ENCODE data around the gene TMEM116. TPM values are rescaled to one million over a fixed set of nuclear protein-coding genes. Genes with fewer than 3 reads are reported as not detected.
"Not testable (repeated sequence)": the region's sequence is repeated elsewhere in the genome, so short reads cannot be mapped to it uniquely, and the experiment has no call there.

Gene TMEM116
- total and polyA plus RNA-seq, 10 of the 15 experiments (the other 5 are each of a cell fraction or from before 2014, with no cell fraction given), result 6.0 to 25.7 (median 8.5) TPM

GRCh38 chr12:112000820-112001219 is 12.1 kb downstream of the TMEM116 start:
- Histone ChIP-seq H3K4me3 (no peak overlapping the region), H4K20me1 (ENCODE audit: control insufficient read depth, insufficient read depth) (no peaks in the 10 kb centered on the region), H3K4me2 (ENCODE audit: control insufficient read depth, insufficient read depth) (no peak overlapping the region), H2AFZ (ENCODE audit: control insufficient read depth, low read depth, low read length) (no peak overlapping the region), H3K9me3 (replicated peaks; ENCODE audit: control insufficient read depth, insufficient read depth, low read length) (no peaks in the 10 kb centered on the region), H3K27me3 (replicated peaks in 1 of 2; ENCODE audit: control insufficient read depth in 2 of 2, insufficient read depth in 2 of 2, low read length in 1 of 2) (no peaks in the 10 kb centered on the region), H3K27ac (ENCODE audit: control insufficient read depth, insufficient read depth) (no peak overlapping the region), H3K36me3 (ENCODE audit: control insufficient read depth in 2 of 2, insufficient read depth in 2 of 2, low read length in 1 of 2) (no peaks in the 10 kb centered on the region), H3K79me2 (ENCODE audit: control insufficient read depth, insufficient read depth, low read length) (no peaks in the 10 kb centered on the region), H3K4me1 (ENCODE audit: control insufficient read depth, insufficient read depth, low read length) (peaks cover 11% of the 10 kb centered on the region), H3K9ac (ENCODE audit: control insufficient read depth, insufficient read depth, low read length) (no peak overlapping the region)
- in situ Hi-C loops (cut with MboI) (no loop called here), intact Hi-C loops (cut with micrococcal nuclease; ENCODE audit: unreplicated experiment) (no loop called here)
- ChIA-PET POLR2A (interaction anchor here (0.9 to 1.5 kb wide), 3 partner anchors 11 to 13 kb away, joined by 3 read pairs; partner anchors contain the start of genes ERP29 and TMEM116), CTCF (interaction anchor here (0.8 to 1.2 kb wide), 2 partner anchors 9 to 57 kb away, joined by 3 read pairs; no protein-coding TSS in a partner anchor), RAD21 (ENCODE audit: unreplicated experiment) (no interaction called here), SMC1A (ENCODE audit: uncharacterized antibody, unreplicated experiment) (interaction anchor here (0.6 to 1.9 kb wide), 3 partner anchors 9 to 24 kb away, joined by 4 read pairs; no protein-coding TSS in a partner anchor)
- ATAC-seq (no peak), DNase-seq (ENCODE audit: low read depth, low spot score) (no peak), FAIRE-seq (no peak)
- 92% methylated on average over 8 of the region's 8 CpGs for WGBS (ENCODE audit: insufficient coverage, insufficient replicate concordance, low lambda C conversion rate, missing lambda C conversion rate)
- BruUV-seq (replicated peaks), result no TSS peak
- no peak for TF ChIP-seq ETV6 (conservative IDR thresholded peaks at IDR 0.05 in 1 of 2, IDR thresholded peaks at IDR 0.05 in 1 of 2; ENCODE audit: borderline replicate concordance in 1 of 2, low read depth in 1 of 2)
- no peak for TF ChIP-seq CREB1 (IDR thresholded peaks at IDR 0.05; ENCODE audit: low read depth)
- no peak for TF ChIP-seq ATF2 (IDR thresholded peaks at IDR 0.05; ENCODE audit: low read length)
- no peak for TF ChIP-seq LARP7 (IDR thresholded peaks at IDR 0.05)

- H3K9ac ChIP-seq (ENCODE audit: control insufficient read depth, insufficient read depth, low read length); in situ Hi-C loops (cut with MboI); H3K4me2 ChIP-seq (ENCODE audit: control insufficient read depth, insufficient read depth); H3K4me3 ChIP-seq; H3K9me3 ChIP-seq (replicated peaks; ENCODE audit: control insufficient read depth, insufficient read depth, low read length); H3K79me2 ChIP-seq (ENCODE audit: control insufficient read depth, insufficient read depth, low read length); DNase-seq (ENCODE audit: low read depth, low spot score); H3K27ac ChIP-seq (ENCODE audit: control insufficient read depth, insufficient read depth); H2AFZ ChIP-seq (ENCODE audit: control insufficient read depth, low read depth, low read length); H3K27me3 ChIP-seq (replicated peaks in 1 of 2; ENCODE audit: control insufficient read depth in 2 of 2, insufficient read depth in 2 of 2, low read length in 1 of 2); FAIRE-seq; H4K20me1 ChIP-seq (ENCODE audit: control insufficient read depth, insufficient read depth); intact Hi-C loops (cut with micrococcal nuclease; ENCODE audit: unreplicated experiment); H3K36me3 ChIP-seq (ENCODE audit: control insufficient read depth in 2 of 2, insufficient read depth in 2 of 2, low read length in 1 of 2); BruUV-seq (replicated peaks); ATAC-seq: not testable (repeated sequence)
- RAD21 ChIA-PET (ENCODE audit: unreplicated experiment), result interaction anchor here (2.7 kb wide), 1 partner anchor 14 kb away, joined by 14 read pairs; the partner anchor contains the start of genes ERP29 and TMEM116
- CTCF ChIA-PET, result interaction anchor here (2.0 to 3.0 kb wide), 2 partner anchors 14 to 54 kb away, joined by 7 to 17 read pairs; partner anchors contain the start of genes ERP29 and TMEM116
- SMC1A ChIA-PET (ENCODE audit: uncharacterized antibody, unreplicated experiment), result interaction anchor here (1.1 kb wide), 1 partner anchor 13 kb away, joined by 4 read pairs; no protein-coding TSS in a partner anchor
- POLR2A ChIA-PET, result interaction anchor here (0.9 to 1.2 kb wide), 2 partner anchors 14 to 15 kb away, joined by 3 read pairs; partner anchors contain the start of genes ERP29 and TMEM116
- H3K4me1 ChIP-seq (ENCODE audit: control insufficient read depth, insufficient read depth, low read length), result peaks cover 12% of the 10 kb centered on the region
- 98% methylated on average over 9 of the region's 9 CpGs for WGBS (ENCODE audit: insufficient coverage, insufficient replicate concordance, low lambda C conversion rate, missing lambda C conversion rate)
These were observed 13.8 kb downstream of the TMEM116 start for GRCh38 chr12:111999129-111999528.

Measured in GM12878 (cell line).